ENCODE results near the gene CCNE1. TPM values are rescaled to one million over a fixed set of nuclear protein-coding genes. Genes with fewer than 3 reads are reported as not detected.
"Not testable (repeated sequence)": the region's sequence is repeated elsewhere in the genome, so short reads cannot be mapped to it uniquely, and the experiment has no call there.

CCNE1 gene
- total RNA-seq, 1 donor: 10.4 TPM

DNA sequence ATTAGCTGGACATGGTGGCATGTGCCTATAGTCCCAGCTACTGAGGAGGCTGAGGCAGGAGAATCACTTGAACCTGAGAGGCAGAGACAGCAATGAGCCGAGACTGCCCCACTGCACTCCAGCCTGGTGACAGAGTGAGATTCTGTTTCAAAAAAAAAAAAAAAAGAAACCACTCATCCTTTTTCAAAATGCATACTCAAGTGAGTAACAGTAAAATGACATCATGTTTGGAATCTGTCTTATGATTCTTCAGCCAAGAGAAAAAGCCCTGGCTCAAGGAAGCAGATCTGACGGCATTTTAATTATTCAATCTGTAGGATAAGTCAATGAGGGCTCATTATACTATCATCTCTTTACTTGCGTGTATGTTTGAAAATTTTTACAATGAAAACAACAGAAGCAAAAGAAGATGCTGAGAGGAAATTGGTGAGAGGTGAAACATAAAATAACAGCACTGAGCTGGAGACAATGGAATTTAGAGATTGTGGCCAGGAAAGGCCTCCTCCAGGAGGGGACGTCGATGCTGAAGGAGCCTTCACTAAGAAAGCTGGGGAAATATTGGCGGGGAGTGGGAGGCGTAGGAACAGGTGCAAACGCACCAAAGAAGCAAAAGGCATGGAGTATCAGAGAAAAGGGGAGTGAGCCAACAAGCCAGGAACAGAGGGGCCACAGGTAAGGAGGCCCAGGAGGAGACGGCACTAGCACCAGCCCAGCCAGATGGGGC, 12.9 kb upstream of the CCNE1 start:
- TF ChIP-seq, protein P1, sequence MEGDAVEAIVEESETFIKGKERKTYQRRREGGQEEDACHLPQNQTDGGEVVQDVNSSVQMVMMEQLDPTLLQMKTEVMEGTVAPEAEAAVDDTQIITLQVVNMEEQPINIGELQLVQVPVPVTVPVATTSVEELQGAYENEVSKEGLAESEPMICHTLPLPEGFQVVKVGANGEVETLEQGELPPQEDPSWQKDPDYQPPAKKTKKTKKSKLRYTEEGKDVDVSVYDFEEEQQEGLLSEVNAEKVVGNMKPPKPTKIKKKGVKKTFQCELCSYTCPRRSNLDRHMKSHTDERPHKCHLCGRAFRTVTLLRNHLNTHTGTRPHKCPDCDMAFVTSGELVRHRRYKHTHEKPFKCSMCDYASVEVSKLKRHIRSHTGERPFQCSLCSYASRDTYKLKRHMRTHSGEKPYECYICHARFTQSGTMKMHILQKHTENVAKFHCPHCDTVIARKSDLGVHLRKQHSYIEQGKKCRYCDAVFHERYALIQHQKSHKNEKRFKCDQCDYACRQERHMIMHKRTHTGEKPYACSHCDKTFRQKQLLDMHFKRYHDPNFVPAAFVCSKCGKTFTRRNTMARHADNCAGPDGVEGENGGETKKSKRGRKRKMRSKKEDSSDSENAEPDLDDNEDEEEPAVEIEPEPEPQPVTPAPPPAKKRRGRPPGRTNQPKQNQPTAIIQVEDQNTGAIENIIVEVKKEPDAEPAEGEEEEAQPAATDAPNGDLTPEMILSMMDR (IDR thresholded peaks at IDR 0.05; ENCODE audit: insufficient read depth, low read depth, low read length): no peak
- H3K4me3 ChIP-seq (ENCODE audit: low read depth, low read length): no peak overlapping the region
- DNase-seq (ENCODE audit: low read depth): no peak

DNA sequence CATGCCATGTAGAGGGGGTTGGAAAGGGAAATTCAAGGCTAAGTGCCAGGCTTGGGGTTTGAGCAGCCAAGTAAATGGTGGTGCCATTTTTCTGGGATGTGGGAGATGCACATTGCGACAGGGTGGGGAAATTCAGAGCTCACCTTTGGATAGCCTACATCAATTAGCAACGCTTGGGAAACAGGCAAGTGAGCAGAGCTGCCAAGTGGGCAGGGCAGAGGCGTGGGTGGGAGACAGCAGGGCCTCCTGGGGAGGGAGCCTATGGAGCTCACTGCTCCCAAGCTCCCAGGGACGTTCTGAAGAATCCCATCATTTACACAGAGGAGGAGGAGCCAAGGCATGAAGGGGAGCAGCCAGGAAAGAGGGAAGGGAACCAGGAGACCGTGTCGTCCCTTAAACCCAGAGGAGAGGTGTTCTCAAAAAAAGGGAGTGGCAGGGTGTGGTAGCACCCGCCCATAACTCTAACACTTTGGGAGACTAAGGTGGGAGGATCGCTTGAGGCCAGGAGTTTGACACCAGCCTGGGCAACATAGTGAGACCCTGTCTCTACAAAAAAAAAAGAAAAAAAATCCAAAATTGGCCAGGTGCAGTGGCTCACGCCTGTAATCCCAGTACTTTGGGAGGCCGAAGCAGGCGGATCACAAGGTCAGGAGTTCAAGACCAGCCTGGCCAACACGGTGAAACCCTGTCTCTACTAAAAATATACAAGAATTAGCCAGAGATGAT, 11.5 kb upstream of the CCNE1 start:
- TF ChIP-seq, protein P1 (IDR thresholded peaks at IDR 0.05; ENCODE audit: insufficient read depth, low read depth, low read length): no peak
- DNase-seq (ENCODE audit: low read depth): no peak
- no peak overlapping the region for H3K4me3 ChIP-seq (ENCODE audit: low read depth, low read length)

DNA sequence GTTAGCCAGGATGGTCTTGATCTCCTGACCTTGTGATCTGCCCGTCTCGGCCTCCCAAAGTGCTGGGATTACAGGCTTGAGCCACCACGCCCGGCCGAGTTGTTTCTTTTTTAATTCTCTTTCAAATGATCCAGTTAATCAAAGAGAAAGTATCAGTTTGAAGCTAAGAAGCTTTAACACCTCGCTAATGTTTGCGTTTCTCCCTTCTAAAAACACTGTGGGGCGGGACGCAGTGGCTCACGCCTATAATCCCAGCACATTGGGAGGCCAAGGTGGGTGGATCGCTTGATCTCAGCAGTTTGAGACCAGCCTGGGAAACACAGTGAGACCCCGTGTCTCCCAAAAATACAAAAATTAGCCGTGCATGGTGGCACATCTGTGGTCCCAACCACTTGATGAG, 7.8 kb upstream of the CCNE1 start:
- DNase-seq (ENCODE audit: low read depth); H3K4me3 ChIP-seq (ENCODE audit: low read depth, low read length): not testable (repeated sequence)

DNA sequence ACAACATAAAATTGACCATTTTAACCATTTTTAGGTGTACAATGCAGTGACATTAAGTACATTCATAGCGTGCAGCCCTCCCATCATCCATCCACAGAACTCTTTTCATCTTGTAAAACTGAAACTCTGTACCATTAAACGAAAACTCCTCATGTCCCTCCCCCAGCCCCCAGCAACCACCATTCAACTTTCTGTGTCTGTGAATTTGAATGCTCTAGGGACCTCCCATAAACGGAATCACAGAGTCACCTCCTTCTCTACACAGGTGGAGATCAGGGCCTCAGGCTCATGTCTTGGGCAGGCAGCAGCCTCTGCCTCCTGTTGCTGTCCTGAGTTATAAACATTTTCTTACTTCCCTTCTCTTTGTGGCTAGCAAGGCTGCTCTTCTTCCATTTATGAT, 7.3 kb upstream of the CCNE1 start:
- DNase-seq (ENCODE audit: low read depth): no peak
- TF ChIP-seq, protein P1 (IDR thresholded peaks at IDR 0.05; ENCODE audit: insufficient read depth, low read depth, low read length): no peak

DNA sequence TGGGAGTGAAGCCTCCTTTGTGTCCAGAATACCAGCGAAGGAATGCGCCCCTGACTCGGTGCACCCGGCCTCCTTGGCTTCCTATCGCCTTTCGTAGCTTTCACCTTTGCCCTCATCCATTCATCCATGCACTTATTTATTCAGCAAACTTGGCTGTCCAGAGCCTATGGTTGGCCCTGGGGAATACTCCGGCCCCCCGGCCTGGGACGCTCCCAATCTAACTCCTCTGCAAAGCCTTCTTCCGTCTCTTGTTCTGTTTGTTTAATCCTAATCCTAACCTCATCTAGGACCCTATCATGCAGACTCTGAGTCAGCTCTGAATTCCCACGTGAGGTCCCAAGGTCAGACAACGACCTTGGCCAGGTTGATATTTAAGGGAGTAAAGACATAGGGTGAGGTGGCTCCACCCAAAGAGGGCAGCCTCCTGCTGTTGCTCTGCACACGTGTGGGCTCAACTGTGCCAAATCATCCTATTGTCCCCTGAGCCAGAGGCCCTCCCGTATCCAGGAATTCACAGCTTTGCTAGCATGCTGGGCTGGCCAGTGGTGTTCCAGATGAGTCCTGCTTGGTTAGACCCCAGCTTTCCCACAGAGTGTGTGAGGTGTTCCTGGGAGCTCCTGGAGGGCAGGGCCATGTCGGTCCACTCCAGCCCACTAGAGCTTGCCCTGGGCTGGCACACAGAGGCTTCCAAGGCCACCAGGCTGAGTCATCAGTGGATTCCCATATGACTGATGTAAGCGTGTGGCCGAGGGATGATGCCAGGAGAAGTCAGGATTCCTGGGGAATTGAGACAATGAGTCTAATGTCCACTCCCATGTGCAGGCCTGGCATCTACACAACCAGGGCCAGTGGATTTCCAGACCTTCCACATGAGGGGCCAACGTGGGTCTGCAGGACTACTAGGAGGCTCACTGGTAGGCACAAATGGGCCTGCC, 6.5 kb upstream of the CCNE1 start:
- TF ChIP-seq, protein P1 (IDR thresholded peaks at IDR 0.05; ENCODE audit: insufficient read depth, low read depth, low read length): no peak
- no peak overlapping the region for H3K4me3 ChIP-seq (ENCODE audit: low read depth, low read length)
- DNase-seq (ENCODE audit: low read depth): no peak

More for the DNA sequence above, 7.3 kb upstream of the CCNE1 start:
- H3K4me3 ChIP-seq (ENCODE audit: low read depth, low read length): no peak overlapping the region

DNA sequence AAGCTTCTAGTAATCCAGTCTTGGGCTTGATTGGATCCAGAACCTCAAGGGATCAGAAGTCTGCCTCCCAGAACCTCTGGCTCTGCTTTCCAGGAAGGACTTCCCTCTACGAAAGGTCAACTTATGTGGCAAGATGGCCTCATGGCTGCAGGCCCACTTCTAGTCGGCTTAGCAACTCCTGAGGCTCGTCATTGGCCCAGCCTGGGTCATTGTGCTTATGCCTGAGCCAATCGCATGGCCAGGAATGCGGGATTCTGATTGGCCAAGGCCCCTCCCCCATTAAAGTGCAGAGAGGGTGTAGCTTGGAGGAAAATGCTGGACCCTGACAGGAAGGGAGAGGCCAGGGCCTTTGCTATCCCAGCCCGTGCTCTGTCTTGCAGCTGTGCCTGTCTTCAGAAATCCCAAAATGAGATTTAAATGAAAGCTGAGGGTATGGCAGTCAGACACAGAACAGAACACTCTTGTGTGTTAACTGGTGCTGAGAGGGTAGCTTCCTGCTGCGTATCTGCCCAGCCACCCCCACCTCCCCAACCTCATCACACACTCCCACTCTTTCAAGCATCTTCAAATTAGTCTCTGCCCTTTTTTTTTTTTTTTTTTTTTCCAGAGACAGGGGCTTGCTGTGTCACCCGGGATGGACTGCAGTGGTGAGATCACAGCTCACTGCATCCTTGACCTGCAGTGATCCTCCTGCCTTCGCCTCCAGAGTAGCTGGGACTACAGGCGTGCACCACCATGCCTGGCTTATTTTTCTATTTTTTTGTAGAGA, 5.5 kb upstream of the CCNE1 start:
- H3K4me3 ChIP-seq (ENCODE audit: low read depth, low read length): no peak overlapping the region
- peak; percentile 55 for DNase-seq (ENCODE audit: low read depth)
- TF ChIP-seq, protein P1 (IDR thresholded peaks at IDR 0.05; ENCODE audit: insufficient read depth, low read depth, low read length): no peak
